GM12865 (cell line): ENCODE measurements around the gene GAGE12G.

ENCODE experiments used
- DNase-seq: peaks from one replicate; pipeline ENCODE4 v3.0.0; 2010; ENCODE audit warnings: low read depth
- H3K4me3 ChIP-seq: 2 replicates; pipeline ENCODE4 v1.5.1; 2011; ENCODE audit warnings: mild to moderate bottlenecking, low read depth, low read length, control low read depth
- TF ChIP-seq, protein P1 (sequence below): IDR thresholded peaks from 2 replicates; pipeline ENCODE4 v1.5.1; 2011; ENCODE audit warnings: low read length, control low read depth, low read depth, inconsistent platforms; ENCODE audit not compliant: insufficient read depth; ENCODE audit errors: missing control alignments

Gene GAGE12G

DNA sequence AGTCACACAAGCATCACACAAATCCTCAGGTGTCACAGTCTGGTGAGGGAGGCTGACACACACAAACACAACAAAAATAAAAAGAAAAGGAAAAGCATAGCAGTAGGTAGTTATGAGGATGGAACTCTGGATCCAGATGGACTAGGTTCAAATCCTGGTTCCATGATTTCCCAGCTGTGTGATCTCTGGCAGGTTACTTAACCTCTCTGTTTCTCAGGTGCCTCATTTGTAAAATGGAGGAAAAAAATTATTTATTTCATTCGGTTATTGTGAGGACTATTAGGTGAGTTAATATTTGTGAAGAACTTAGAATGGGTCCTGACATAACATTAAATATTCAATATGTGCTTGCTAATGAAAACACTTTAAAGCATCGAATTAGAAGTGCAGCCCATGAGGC lies 48.4 kb downstream of the GAGE12G start:
- TF ChIP-seq, protein P1, sequence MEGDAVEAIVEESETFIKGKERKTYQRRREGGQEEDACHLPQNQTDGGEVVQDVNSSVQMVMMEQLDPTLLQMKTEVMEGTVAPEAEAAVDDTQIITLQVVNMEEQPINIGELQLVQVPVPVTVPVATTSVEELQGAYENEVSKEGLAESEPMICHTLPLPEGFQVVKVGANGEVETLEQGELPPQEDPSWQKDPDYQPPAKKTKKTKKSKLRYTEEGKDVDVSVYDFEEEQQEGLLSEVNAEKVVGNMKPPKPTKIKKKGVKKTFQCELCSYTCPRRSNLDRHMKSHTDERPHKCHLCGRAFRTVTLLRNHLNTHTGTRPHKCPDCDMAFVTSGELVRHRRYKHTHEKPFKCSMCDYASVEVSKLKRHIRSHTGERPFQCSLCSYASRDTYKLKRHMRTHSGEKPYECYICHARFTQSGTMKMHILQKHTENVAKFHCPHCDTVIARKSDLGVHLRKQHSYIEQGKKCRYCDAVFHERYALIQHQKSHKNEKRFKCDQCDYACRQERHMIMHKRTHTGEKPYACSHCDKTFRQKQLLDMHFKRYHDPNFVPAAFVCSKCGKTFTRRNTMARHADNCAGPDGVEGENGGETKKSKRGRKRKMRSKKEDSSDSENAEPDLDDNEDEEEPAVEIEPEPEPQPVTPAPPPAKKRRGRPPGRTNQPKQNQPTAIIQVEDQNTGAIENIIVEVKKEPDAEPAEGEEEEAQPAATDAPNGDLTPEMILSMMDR: no peak
- no peak overlapping the region for H3K4me3 ChIP-seq
- DNase-seq: no peak
